GM10847 (cell line): ENCODE results near the gene LYPD6B.

Experiments
- POLR2A ChIP-seq: IDR thresholded peaks from 2 replicates; pipeline ENCODE4 v1.6.1; 2011; ENCODE audit not compliant: insufficient read length; ENCODE audit errors: extremely low read depth

The LYPD6B gene

GRCh38 chr2:149076863-149077412, 38.4 kb downstream of the LYPD6B start:
- TF ChIP-seq POLR2A = no peak

- no peak for TF ChIP-seq POLR2A
These were observed 39.4 kb downstream of the LYPD6B start for GRCh38 chr2:149077861-149078260.

GRCh38 chr2:149080099-149080498, 41.6 kb downstream of the LYPD6B start:
- no peak for TF ChIP-seq POLR2A

DNA sequence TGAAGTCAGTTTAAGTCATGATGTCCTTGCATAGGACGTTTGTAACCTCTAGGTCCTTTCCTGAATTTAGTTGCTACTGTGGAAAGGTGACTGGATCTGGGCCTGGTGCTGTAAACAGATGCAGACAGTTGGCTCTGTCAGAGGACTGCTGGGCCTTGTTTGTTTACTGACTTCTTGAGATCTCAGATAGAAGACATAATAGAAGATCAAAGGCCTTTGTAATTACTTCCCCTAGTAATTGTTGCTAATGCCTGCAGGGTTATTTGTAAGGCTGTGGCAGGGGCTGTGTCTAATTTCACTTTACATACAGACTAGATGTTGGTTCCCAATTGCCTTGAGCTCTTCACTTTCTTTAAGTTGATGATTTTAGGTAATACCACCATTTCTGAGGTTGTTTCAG, 42.5 kb downstream of the LYPD6B start:
- no peak for TF ChIP-seq POLR2A

DNA sequence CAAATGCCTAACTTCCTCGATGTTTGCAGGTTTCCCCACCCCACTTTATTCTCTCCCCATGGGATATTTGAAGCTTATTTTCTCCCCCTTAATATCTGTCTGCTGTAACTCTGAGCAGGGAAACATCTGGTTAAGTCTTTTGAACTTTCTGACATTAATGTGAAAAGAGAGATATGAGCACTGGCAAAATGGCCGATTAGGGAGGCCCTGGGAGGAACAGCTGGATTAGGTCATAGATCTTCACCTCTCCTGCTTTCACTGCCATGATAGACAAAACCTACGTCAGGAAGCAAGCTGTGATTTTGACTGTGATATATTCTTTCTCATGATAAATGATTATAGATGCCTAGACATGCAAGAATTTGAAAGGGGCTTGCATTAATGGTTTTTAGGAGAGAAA, 43.6 kb downstream of the LYPD6B start:
- TF ChIP-seq POLR2A = no peak

DNA sequence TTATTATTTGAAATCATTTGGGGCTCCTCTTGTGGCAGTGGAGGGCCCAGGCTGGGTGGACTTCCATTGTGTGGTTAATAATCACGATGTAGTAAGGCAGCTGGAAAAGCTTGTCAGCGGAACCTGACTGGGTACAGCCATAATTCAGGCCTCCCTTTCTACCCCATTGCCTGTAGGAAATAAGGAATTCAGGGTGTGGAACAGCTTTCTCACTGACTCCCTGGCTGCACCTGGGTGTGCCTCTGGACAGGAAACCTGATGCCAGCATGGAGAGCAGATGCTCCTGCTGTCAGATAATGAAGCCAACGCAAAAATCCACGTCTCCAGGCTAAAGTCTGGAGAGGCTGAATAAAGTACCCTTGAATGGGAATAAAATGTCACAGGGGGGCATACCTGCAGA, 44.2 kb downstream of the LYPD6B start:
- TF ChIP-seq POLR2A = no peak

- no peak for TF ChIP-seq POLR2A
These were observed 46.7 kb downstream of the LYPD6B start for GRCh38 chr2:149084924-149085795.

DNA sequence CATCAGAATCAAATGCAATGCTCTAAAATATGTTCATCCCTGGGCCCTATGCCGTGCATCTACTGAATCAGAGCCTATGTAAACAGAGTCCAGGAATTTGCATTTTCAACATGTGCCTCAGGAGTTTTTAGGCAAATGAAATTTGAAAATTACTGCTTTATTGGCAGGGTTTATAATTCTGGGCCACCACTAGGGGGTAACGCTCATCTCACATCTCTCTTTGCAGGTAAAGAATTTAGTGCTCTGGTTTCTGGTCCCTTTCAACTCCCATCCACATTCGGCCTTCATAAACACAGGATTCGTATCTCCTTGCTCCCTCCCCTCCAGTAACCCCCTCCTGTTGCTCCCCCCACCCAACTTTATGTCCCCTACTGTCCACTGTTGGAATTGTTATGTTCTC, 49.3 kb downstream of the LYPD6B start:
- no peak for TF ChIP-seq POLR2A

DNA sequence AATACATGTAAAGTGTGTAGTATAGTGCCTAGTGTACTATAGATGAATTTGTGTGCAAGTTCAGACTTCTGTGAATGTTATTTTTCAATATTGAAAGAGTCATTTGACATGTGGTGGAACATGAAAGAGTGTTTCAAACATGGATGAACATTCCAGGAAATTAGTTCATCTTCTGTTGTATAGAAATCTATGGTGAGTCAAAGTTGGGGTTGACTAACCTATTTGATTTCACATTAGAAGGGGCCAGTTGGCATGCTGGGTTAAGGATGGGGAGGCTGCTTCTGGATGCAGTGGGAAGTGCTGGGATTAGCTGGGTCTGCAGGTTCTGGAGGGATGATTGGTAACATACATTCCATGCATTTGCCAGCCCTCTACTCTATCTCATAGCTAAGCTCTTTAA, 50.6 kb downstream of the LYPD6B start:
- no peak for TF ChIP-seq POLR2A

DNA sequence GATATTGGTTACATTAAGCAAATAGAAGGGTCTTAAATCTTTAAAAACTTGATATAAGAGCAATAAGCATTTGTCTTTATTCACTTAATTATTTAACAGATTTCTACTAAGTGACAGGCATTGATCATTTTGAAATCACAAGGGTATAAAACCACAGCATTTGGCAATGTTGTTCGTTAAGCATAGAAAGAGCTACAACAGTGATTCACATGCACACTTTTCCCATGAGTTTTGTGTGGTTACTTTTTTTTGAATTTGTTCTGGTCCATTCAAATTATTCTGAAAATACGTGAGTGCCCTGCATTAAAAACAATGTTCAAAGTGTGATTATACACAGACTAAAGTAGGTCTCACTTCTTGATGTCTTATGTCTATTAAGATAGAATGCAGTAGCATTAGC, 52.2 kb downstream of the LYPD6B start:
- TF ChIP-seq POLR2A = no peak

DNA sequence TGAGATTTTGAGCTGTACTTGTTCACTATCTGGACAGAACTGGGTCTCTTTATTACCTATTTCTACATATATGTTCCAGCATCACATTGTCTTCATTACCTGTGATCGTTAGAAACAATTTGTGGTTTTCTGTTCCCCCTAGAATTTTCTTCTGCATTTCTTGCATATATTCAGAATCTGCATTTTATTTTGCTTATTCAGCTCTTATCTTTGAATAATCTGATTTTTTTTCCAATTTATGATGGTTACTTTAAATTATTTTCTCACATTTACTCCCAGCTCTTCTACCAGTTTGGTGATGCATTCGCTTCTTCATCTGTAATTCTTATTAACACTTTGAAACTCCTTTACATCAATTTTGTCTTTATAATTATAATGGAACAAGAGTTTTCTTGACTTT, 55.1 kb downstream of the LYPD6B start:
- TF ChIP-seq POLR2A = no peak

DNA sequence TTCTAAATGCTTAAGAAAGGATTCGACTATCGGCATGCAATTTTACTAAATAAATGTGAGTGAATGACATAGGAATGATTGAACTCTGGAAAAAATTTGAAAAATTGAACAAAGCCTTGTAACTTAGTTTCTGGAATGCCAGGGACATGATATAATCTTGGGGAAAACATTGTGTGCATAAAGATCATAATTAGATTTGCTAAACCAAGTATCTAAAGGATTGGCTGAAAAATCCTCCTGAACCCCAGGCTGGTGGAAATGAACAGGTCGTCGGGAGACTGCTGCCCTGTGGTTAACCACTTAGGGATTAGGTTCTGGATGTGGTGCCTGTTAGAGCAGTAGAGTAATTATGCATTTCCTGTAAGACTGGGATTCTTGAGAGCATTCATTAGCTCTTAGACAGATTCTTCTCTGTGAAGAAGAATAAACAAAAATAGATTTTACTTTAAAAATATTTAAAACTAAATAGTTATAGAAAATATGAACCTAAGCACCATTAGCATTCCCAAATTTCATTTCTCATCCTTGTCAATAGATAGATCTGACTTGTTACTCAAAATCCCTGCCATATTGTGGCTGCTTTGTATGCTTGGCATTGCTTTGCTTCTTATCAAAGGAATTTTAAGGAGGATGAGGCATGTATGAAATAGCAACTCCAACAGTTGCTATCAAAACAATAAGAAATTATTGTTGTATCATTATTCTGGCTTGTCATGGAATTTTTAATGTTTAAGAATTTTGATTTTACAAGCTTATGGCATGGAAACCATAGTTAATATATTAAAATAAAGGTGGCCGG, 55.9 kb downstream of the LYPD6B start:
- TF ChIP-seq POLR2A = no peak

DNA sequence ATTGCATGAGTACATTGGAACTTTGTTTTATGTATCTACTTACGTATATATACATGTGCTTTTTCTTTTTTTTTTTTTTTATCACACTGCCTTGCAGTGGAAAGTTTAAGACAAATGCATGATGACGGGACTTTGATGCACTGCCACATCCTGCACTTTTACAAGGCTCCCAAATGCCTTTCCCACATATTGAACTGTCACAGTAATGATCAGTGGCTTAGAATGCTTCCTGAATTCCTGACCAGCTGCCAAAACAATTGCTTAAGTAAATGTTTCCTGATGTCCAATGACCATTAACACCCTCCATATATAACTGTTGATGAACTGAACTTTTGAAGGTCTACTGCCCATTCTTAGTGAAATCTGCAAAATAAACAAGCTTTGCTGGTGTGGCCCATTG, 60.2 kb downstream of the LYPD6B start:
- no peak for TF ChIP-seq POLR2A

DNA sequence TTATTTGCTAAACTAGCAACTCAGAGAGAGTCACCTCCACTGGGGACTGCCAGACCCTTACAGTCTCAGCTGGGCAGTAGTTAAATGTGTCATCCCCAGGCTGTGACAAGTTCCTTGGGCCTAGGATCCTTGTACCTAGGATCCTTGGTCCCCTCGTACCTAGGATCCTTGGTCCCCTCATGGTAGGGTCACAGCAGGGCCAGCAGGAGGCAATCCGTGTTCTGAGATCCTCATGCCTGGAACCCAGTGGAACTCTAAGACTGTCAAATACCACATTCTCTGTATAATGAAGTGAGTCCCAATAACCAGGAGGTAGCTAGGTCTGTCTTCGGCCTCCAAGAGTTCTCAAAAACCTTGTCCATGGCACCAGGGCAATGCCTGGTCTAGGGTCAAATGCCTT, 60.8 kb downstream of the LYPD6B start:
- TF ChIP-seq POLR2A = no peak

- no peak for TF ChIP-seq POLR2A
These were observed 62.5 kb downstream of the LYPD6B start for GRCh38 chr2:149100739-149101699.
